ENCODE data around the gene ADO.

- TF ChIP-seq CTCF (IDR thresholded peaks at IDR 0.05; ENCODE audit: insufficient read depth, low read length, poor library complexity, severe bottlenecking) (no peak), EZH2phosphoT487 (conservative IDR thresholded peaks at IDR 0.05; ENCODE audit: low read length) (no peak)
These were observed 26.8 kb downstream of the ADO start for GRCh38 chr10:62831346-62831745.
